T-cell (primary cell): ENCODE results near the gene NKAIN2. TPM values are rescaled to one million over a fixed set of nuclear protein-coding genes. Genes with fewer than 3 reads are reported as not detected.

Experiments used
- ATAC-seq, 4 experiments: fragments of 200-7000 bp in 3 of 4; fragments of 150-1000 bp in 1 of 4; cut with Tn5 transposase; replicated peaks in 1 of 4; 1 replicate in 3 of 4; 2 replicates in 1 of 4; pipeline ENCODE4 v1.10.0; 2021; ENCODE audit warnings: moderate library complexity in 3 of 4, mild to moderate bottlenecking in 2 of 4, moderate number of reproducible peaks in 1 of 4
- CTCF ChIA-PET, 2 donors: fragments of 300-600 bp; sonication (Branson Sonifier 250); formaldehyde crosslinking; loops; one replicate each; lab custom pipeline; 2022; ENCODE audit warnings: antibody characterized with exemption in 2 of 2; lab: Charles Lee
- POLR2A ChIA-PET, 2 donors: fragments of 300-600 bp; sonication (Branson Sonifier 250); formaldehyde crosslinking; loops; one replicate each; lab custom pipeline; 2022; ENCODE audit warnings: antibody characterized with exemption in 2 of 2; lab: Charles Lee
- DNase-seq, 35 experiments: peaks; one replicate each; pipeline versions ENCODE4 v3.0.0 to v3.0.0-alpha.2; 2013 to 2023
- H3K27ac ChIP-seq: one replicate; pipeline ENCODE4 v1.5.1; 2013; ENCODE audit warnings: low read length
- H3K27me3 ChIP-seq, 2 experiments: replicated peaks in 1 of 2; 1 replicate in 1 of 2; 2 replicates in 1 of 2; pipeline versions ENCODE4 v1.6.1 to v1.7.0; 2013; ENCODE audit warnings: low read length in 1 of 2, mixed read lengths in 1 of 2; ENCODE audit not compliant: control insufficient read depth in 2 of 2, insufficient read depth in 2 of 2; ENCODE audit errors: extremely low read depth in 1 of 2
- H3K36me3 ChIP-seq, 2 donors: 1 replicate in 1 of 2; 2 replicates in 1 of 2; pipeline versions ENCODE4 v1.6.1 to v1.7.0; 2013; ENCODE audit warnings: low read length in 1 of 2; ENCODE audit not compliant: control insufficient read depth in 2 of 2, insufficient read depth in 1 of 2; ENCODE audit errors: extremely low read depth in 1 of 2
- H3K4me1 ChIP-seq, 2 experiments: 1 replicate in 1 of 2; 2 replicates in 1 of 2; pipeline versions ENCODE4 v1.6.1 to v1.7.0; 2013; ENCODE audit warnings: low read length in 2 of 2, mixed read lengths in 1 of 2; ENCODE audit not compliant: insufficient read depth in 2 of 2, control insufficient read depth in 1 of 2; ENCODE audit errors: extremely low read depth in 1 of 2
- H3K4me3 ChIP-seq, 2 donors: 1 replicate in 1 of 2; 2 replicates in 1 of 2; pipeline versions ENCODE4 v1.5.1 to v1.7.0; 2013; ENCODE audit warnings: mild to moderate bottlenecking in 2 of 2, low read length in 1 of 2, moderate library complexity in 1 of 2; ENCODE audit not compliant: control insufficient read depth in 1 of 2; ENCODE audit errors: extremely low read depth in 1 of 2
- H3K9me3 ChIP-seq: 2 replicates; pipeline ENCODE4 v1.7.0; 2013
- H3K27ac Mint-ChIP-seq, 2 donors: one replicate each; pipeline ENCODE4 v1.8.0; 2020 to 2021; ENCODE audit warnings: mild to moderate bottlenecking in 2 of 2, mixed read lengths in 2 of 2
- H3K27me3 Mint-ChIP-seq, 2 donors: one replicate each; pipeline ENCODE4 v1.8.0; 2021 to 2022; ENCODE audit warnings: mixed read lengths in 2 of 2
- H3K36me3 Mint-ChIP-seq: one replicate; pipeline ENCODE4 v1.8.0; 2021; ENCODE audit warnings: mixed read lengths
- H3K4me1 Mint-ChIP-seq, 3 donors: one replicate each; pipeline ENCODE4 v1.8.0; 2020 to 2022; ENCODE audit warnings: mixed read lengths in 3 of 3, mild to moderate bottlenecking in 1 of 3
- H3K4me3 Mint-ChIP-seq, 3 donors: one replicate each; pipeline ENCODE4 v1.8.0; 2020 to 2022; ENCODE audit warnings: mild to moderate bottlenecking in 3 of 3, mixed read lengths in 3 of 3, moderate library complexity in 3 of 3
- H3K9me3 Mint-ChIP-seq, 3 donors: one replicate each; pipeline ENCODE4 v1.8.0; 2020 to 2022; ENCODE audit warnings: mixed read lengths in 3 of 3
- WGBS: methylation state at CpG from one replicate; pipeline ENCODE4 v1.1.5; 2013; ENCODE audit warnings: missing lambda C conversion rate; ENCODE audit not compliant: insufficient coverage; 5-methylcytosine and 5-hydroxymethylcytosine counted together
- total RNA-seq, 35 experiments: library from RNA in 6 of 35; stranded (reverse) in 6 of 35; fragments of 120-200 nt in 1 of 35; gene quantifications; one replicate each; pipeline versions ENCODE4 v1.2.1 to v1.2.4 and lab custom pipeline; 2013 to 2026

Gene NKAIN2
- total RNA-seq, 5 donors from 2014 or later (not counting 1 experiment from before 2014, with no cell fraction given) = 0.13 TPM; not detected in 4

DNA sequence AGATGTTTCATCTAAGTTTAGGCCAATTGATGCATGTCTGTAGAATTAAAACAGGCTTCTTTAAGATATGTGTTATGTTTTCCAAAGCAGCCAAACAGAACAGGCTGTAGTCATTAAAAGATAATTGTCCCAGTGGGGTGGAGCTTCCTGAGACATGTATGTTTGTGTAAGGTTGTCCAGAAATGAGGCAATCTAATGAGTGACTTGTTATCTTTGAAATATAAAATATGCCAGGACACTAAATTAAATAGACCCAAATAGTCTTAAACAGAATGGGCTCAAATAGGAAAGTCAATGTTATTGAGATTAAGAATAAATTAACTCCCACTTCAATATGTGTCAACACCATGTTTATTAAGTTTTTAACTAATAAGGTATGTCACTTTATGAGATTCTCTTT lies 953.9 kb downstream of the NKAIN2 start:
- Histone ChIP-seq H3K4me1 (no peaks in the 10 kb centered on the region), H3K27me3 (no peaks in the 10 kb centered on the region), H3K9me3 (no peaks in the 10 kb centered on the region), H3K36me3 (no peaks in the 10 kb centered on the region), H3K4me3 (no peak overlapping the region), H3K27ac (no peak overlapping the region)
- POLR2A ChIA-PET = no interaction called here
- H3K27ac Mint-ChIP-seq = no peak overlapping the region
- no peaks in the 10 kb centered on the region for H3K36me3 Mint-ChIP-seq
- CTCF ChIA-PET = no interaction called here
- no peaks in the 10 kb centered on the region for H3K4me1 Mint-ChIP-seq
- H3K27me3 Mint-ChIP-seq = no peaks in the 10 kb centered on the region
- no peak overlapping the region for H3K4me3 Mint-ChIP-seq
- DNase-seq (no peak), ATAC-seq (no peak)
- H3K9me3 Mint-ChIP-seq = peaks cover 0 to 2% (median 2%) of the 10 kb centered on the region in 3 donors

DNA sequence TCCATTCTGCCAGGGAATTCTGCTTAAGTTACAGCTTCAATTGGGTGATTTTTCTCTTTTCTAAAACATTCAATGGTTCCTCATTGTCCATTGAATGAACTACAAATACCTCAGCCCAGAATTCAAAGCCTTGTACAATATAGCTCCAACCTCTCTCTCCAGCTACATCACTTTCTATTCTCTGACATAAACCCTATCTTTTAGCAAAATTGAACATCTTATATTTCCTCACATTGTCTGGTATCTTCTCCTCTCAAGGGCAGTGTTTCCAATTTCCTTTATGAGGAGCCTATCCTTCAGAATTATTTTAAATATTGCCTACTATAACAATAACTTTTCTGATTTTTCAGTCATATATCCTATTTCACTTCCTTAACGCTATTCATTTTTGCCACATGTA lies 955.0 kb downstream of the NKAIN2 start:
- ATAC-seq = no peak
- Mint-ChIP-seq H3K9me3 (peaks cover 0 to 3% (median 2%) of the 10 kb centered on the region in 3 donors), H3K27ac (no peak overlapping the region), H3K27me3 (no peaks in the 10 kb centered on the region), H3K4me3 (no peak overlapping the region), H3K36me3 (no peaks in the 10 kb centered on the region), H3K4me1 (no peaks in the 10 kb centered on the region)
- Histone ChIP-seq H3K27ac (no peak overlapping the region), H3K36me3 (no peaks in the 10 kb centered on the region), H3K9me3 (no peaks in the 10 kb centered on the region), H3K27me3 (no peaks in the 10 kb centered on the region), H3K4me1 (no peaks in the 10 kb centered on the region), H3K4me3 (no peak overlapping the region)
- POLR2A ChIA-PET = no interaction called here
- DNase-seq = no peak
- WGBS = no CpG with 5 or more reads among the region's 1 CpG
- CTCF ChIA-PET = no interaction called here

DNA sequence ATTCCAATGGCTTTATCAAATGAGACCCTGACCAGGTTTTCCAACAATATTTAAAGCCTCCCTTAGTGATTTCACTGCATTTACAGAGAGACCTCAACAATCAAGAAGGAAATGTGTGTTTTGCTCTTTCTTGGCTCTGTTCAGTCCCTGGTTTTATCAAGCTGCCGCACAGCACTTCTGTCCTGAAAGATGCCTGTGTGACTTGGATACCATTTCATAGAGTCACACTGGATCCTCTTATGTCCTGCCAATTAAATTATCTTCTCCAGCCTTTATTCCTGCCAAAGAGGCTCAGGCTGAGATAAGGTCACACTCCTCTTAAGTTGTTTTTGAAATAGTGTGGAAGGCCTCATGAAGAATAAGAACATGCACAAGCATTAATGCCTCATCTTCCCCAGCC lies 961.6 kb downstream of the NKAIN2 start:
- H3K36me3 Mint-ChIP-seq = no peaks in the 10 kb centered on the region
- Histone ChIP-seq H3K36me3 (no peaks in the 10 kb centered on the region), H3K9me3 (no peaks in the 10 kb centered on the region), H3K27me3 (no peaks in the 10 kb centered on the region), H3K4me1 (no peaks in the 10 kb centered on the region), H3K4me3 (no peak overlapping the region), H3K27ac (no peak overlapping the region)
- DNase-seq = no peak
- ChIA-PET POLR2A (interaction anchor here in 1 of 2 donors (0.6 kb wide), 1 partner anchor 1744 kb away, joined by 3 read pairs; no protein-coding TSS in a partner anchor), CTCF (no interaction called here)
- H3K4me1 Mint-ChIP-seq = no peaks in the 10 kb centered on the region
- H3K27ac Mint-ChIP-seq = no peak overlapping the region
- ATAC-seq = no peak
- 100% methylated on average over 1 of the region's 1 CpG for WGBS
- H3K9me3 Mint-ChIP-seq = peaks cover 0 to 3% (median 0%) of the 10 kb centered on the region in 3 donors
- no peaks in the 10 kb centered on the region for H3K27me3 Mint-ChIP-seq
- H3K4me3 Mint-ChIP-seq = no peak overlapping the region

DNA sequence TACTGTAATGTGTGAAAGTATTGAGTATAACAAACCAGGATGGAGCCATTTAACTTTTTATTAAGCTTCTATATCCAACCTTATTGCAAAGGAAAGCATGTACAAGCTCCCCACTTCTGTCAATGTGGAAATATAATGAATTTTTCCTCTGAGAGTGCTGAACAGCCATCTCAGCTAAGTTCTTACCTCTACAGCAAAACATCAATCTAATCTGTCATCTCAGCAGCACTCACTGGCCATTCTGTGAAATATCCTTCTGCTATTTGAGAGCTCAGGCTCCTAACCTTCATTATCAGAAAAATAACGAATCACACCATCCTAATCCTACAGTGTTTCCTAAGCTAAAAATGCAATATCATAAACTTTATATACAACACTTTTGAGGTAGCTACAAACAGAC lies 964.6 kb downstream of the NKAIN2 start:
- CTCF ChIA-PET = no interaction called here
- POLR2A ChIA-PET = interaction anchor here in 1 of 2 donors (0.7 kb wide), 1 partner anchor 78 kb away, joined by 5 read pairs; no protein-coding TSS in a partner anchor
- WGBS = no CpG with 5 or more reads among the region's 1 CpG
- H3K4me3 Mint-ChIP-seq = no peak overlapping the region
- H3K9me3 Mint-ChIP-seq = no peaks in the 10 kb centered on the region
- no peak overlapping the region for H3K27ac Mint-ChIP-seq
- no peak overlapping the region for H3K4me3 ChIP-seq
- ATAC-seq (no peak), DNase-seq (no peak)
- H3K27me3 Mint-ChIP-seq = no peaks in the 10 kb centered on the region
- H3K36me3 ChIP-seq = no peaks in the 10 kb centered on the region
- H3K36me3 Mint-ChIP-seq = no peaks in the 10 kb centered on the region
- H3K9me3 ChIP-seq = no peaks in the 10 kb centered on the region
- no peaks in the 10 kb centered on the region for H3K4me1 Mint-ChIP-seq
- no peak overlapping the region for H3K27ac ChIP-seq
- H3K4me1 ChIP-seq = no peaks in the 10 kb centered on the region
- no peaks in the 10 kb centered on the region for H3K27me3 ChIP-seq

DNA sequence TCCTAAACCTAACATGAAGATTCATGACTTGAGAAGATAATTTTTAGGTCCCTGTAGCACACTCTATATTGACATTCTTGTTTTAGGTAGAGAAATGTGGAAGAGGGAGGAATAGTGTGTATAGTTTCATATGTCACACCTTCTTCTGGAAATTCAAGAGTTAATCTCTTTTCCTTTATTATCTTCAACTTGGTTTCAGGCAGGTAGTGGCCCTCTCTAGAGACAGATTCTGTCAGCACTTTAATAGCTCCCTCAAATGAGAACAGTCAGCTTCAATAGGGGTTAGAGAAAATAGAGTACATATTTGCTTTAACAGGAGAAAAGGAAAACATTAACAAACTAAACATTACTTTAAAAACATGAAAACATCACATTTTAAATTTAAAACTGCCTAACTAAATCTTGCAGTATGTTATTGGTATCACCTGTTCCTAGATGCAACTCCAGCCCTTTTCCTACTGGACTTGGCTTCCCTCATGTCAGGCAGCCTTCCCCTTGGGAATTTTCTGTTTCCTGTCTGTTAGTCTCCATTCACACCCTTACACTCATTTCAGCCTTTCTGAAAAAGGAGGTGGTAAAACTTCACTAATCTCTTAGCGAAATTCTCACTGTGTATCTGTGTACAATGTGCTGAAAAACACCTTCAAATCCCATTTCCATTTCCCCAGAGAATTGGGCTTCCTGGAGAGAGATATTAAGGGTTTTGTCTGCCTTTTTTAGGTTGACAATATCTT lies 966.3 kb downstream of the NKAIN2 start:
- Mint-ChIP-seq H3K27me3 (no peaks in the 10 kb centered on the region), H3K4me1 (no peaks in the 10 kb centered on the region), H3K9me3 (no peaks in the 10 kb centered on the region), H3K36me3 (no peaks in the 10 kb centered on the region), H3K27ac (no peak overlapping the region), H3K4me3 (no peak overlapping the region)
- DNase-seq (no peak), ATAC-seq (no peak)
- ChIA-PET CTCF (no interaction called here), POLR2A (no interaction called here)
- no CpG with 5 or more reads among the region's 1 CpG for WGBS
- H3K27me3 ChIP-seq = no peaks in the 10 kb centered on the region
- no peak overlapping the region for H3K27ac ChIP-seq
- no peaks in the 10 kb centered on the region for H3K9me3 ChIP-seq
- H3K4me1 ChIP-seq = no peaks in the 10 kb centered on the region
- no peak overlapping the region for H3K4me3 ChIP-seq
- no peaks in the 10 kb centered on the region for H3K36me3 ChIP-seq

DNA sequence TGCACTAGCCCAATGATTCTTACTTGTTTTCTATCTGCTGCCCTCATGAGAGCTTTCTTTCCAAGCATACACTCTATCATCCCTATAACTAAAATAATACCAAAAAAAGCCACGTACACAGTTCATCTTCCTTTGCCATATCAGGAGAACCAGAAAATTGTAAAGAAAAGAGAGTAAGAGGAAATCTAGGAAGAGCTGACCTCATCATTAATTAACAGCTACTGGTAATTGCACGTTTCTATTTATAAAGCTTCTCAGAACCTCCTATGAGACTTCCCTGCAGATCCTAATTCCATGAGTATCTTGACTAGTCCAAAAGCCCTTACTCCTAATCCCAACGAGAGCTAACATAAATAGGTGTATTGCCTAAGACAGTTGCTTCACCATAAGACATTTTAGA lies 967.1 kb downstream of the NKAIN2 start:
- H3K36me3 ChIP-seq = no peaks in the 10 kb centered on the region
- H3K4me1 Mint-ChIP-seq = no peaks in the 10 kb centered on the region
- no peaks in the 10 kb centered on the region for H3K27me3 ChIP-seq
- H3K27ac ChIP-seq = no peak overlapping the region
- no peaks in the 10 kb centered on the region for H3K36me3 Mint-ChIP-seq
- H3K9me3 Mint-ChIP-seq = no peaks in the 10 kb centered on the region
- ChIA-PET CTCF (no interaction called here), POLR2A (no interaction called here)
- no peak overlapping the region for H3K4me3 ChIP-seq
- no peaks in the 10 kb centered on the region for H3K27me3 Mint-ChIP-seq
- no peaks in the 10 kb centered on the region for H3K4me1 ChIP-seq
- no CpG with 5 or more reads among the region's 3 CpGs for WGBS
- no peaks in the 10 kb centered on the region for H3K9me3 ChIP-seq
- no peak overlapping the region for H3K27ac Mint-ChIP-seq
- no peak for DNase-seq
- ATAC-seq = no peak
- no peak overlapping the region for H3K4me3 Mint-ChIP-seq
